HEK293 (cell line): ENCODE data around the gene EML4.

ENCODE experiments used
- ZFP3 ChIP-seq: fragments of 450-650 bp; formaldehyde crosslinking; IDR thresholded peaks from 2 replicates; pipeline ENCODE4 v1.5.1; 2016; ENCODE audit warnings: low read depth, missing biosample characterization, missing genetic modification characterization
- TF ChIP-seq, protein P1 (sequence below): fragments of 450-650 bp; formaldehyde crosslinking; IDR thresholded peaks from 2 replicates; pipeline ENCODE4 v1.5.1; 2016; ENCODE audit warnings: missing biosample characterization, missing genetic modification characterization

DNA sequence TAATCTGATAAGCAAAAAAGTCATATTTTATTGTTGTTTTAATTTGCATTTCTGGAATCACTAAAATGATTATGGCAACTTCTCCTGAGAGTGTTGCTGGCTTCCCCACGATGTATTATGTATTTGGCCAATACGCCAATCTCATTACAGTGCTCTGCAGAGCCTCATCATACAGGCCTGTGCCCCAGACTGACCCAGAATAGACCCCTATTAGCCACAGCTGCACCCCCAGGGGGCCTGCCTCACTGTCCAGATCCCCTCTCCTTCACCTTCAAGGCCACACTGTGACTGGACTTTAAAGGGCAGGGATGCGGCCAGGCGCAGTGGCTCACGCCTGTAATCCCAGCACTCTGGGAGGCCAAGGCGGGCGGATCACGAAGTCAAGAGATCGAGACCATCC is 209.3 kb downstream of the EML4 start:
- TF ChIP-seq, protein P1, sequence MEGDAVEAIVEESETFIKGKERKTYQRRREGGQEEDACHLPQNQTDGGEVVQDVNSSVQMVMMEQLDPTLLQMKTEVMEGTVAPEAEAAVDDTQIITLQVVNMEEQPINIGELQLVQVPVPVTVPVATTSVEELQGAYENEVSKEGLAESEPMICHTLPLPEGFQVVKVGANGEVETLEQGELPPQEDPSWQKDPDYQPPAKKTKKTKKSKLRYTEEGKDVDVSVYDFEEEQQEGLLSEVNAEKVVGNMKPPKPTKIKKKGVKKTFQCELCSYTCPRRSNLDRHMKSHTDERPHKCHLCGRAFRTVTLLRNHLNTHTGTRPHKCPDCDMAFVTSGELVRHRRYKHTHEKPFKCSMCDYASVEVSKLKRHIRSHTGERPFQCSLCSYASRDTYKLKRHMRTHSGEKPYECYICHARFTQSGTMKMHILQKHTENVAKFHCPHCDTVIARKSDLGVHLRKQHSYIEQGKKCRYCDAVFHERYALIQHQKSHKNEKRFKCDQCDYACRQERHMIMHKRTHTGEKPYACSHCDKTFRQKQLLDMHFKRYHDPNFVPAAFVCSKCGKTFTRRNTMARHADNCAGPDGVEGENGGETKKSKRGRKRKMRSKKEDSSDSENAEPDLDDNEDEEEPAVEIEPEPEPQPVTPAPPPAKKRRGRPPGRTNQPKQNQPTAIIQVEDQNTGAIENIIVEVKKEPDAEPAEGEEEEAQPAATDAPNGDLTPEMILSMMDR (tag by site-specific recombination) = no peak
- no peak for TF ChIP-seq ZFP3 (tag by site-specific recombination)
